Fibroblast of villous mesenchyme (primary cell): Measurements from ENCODE around the gene DNAJC16. TPM values are rescaled to one million over a fixed set of nuclear protein-coding genes. Genes with fewer than 3 reads are reported as not detected.

ENCODE experiments used
- DNase-seq: peaks from one replicate; pipeline ENCODE4 v3.0.0-alpha.2; 2010; ENCODE audit warnings: low read depth
- H3K4me3 ChIP-seq: 2 replicates; pipeline ENCODE4 v1.5.1; 2011; ENCODE audit warnings: low read depth, mild to moderate bottlenecking, low read length
- CTCF ChIP-seq: IDR thresholded peaks from 2 replicates; pipeline ENCODE4 v1.5.1; 2012; ENCODE audit warnings: low read depth, mild to moderate bottlenecking, low read length; ENCODE audit not compliant: insufficient read depth
- total RNA-seq: library from RNA; depleted of rRNA; stranded (reverse); fragments of >200 nt; gene quantifications from 2 replicates; pipeline ENCODE4 v1.2.3, GENCODE V29; 2012

Gene DNAJC16
- total RNA-seq, 1 donor = 27.2 TPM

- TF ChIP-seq CTCF = no peak
- DNase-seq = no peak
These were observed 48.1 kb downstream of the DNAJC16 start for GRCh38 chr1:15574741-15575140.

GRCh38 chr1:15575549-15576150 is 49.0 kb downstream of the DNAJC16 start:
- H3K4me3 ChIP-seq = no peak overlapping the region
- DNase-seq = no peak
- no peak for TF ChIP-seq CTCF

More at GRCh38 chr1:15574741-15575140, 48.1 kb downstream of the DNAJC16 start:
- H3K4me3 ChIP-seq = no peak overlapping the region

- no peak overlapping the region for H3K4me3 ChIP-seq
- TF ChIP-seq CTCF = no peak
- no peak for DNase-seq
These were observed 51.0 kb downstream of the DNAJC16 start for GRCh38 chr1:15577691-15578090.

- no peak overlapping the region for H3K4me3 ChIP-seq
- no peak for DNase-seq
- no peak for TF ChIP-seq CTCF
These were observed 52.5 kb downstream of the DNAJC16 start for GRCh38 chr1:15578921-15579682.

GRCh38 chr1:15579683-15580047 is 53.0 kb downstream of the DNAJC16 start:
- DNase-seq = no peak
- no peak for TF ChIP-seq CTCF
- no peak overlapping the region for H3K4me3 ChIP-seq

GRCh38 chr1:15583016-15583706 is 56.5 kb downstream of the DNAJC16 start:
- no peak overlapping the region for H3K4me3 ChIP-seq
- no peak for DNase-seq
- no peak for TF ChIP-seq CTCF
